Left lung (tissue), 10 donors: ENCODE measurements around the gene SETD4. TPM values are rescaled to one million over a fixed set of nuclear protein-coding genes. Genes with fewer than 3 reads are reported as not detected.

Experiments
- ATAC-seq: fragments of 200-7000 bp; cut with Tn5 transposase; one replicate; pipeline ENCODE4 v1.9.1; 2020; ENCODE audit warnings: moderate library complexity
- DNase-seq, 4 donors: peaks; one replicate each; pipeline ENCODE4 v3.0.0-alpha.2; 2013 to 2020
- H3K27ac ChIP-seq, 2 donors: fragments of 200-600 bp; sonication (generic) in 1 of 2; one replicate each; pipeline versions ENCODE4 v1.5.0 to v1.8.0; 2020 to 2021
- H3K27me3 ChIP-seq, 2 donors: fragments of 200-600 bp; sonication (generic) in 1 of 2; one replicate each; pipeline versions ENCODE4 v1.5.0 to v1.8.0; 2020 to 2021
- H3K36me3 ChIP-seq, 2 donors: fragments of 200-600 bp; sonication (generic) in 1 of 2; one replicate each; pipeline versions ENCODE4 v1.5.0 to v1.8.0; 2020 to 2021
- H3K4me1 ChIP-seq, 2 donors: fragments of 200-600 bp; one replicate each; pipeline ENCODE4 v1.8.0; 2021
- H3K4me3 ChIP-seq, 2 donors: fragments of 200-600 bp; sonication (generic) in 1 of 2; one replicate each; pipeline versions ENCODE4 v1.5.0 to v1.8.0; 2020 to 2021; ENCODE audit warnings: mild to moderate bottlenecking in 1 of 2
- H3K9me3 ChIP-seq, 2 donors: fragments of 200-600 bp; sonication (generic) in 1 of 2; one replicate each; pipeline versions ENCODE4 v1.5.0 to v1.8.0; 2020 to 2021
- CTCF ChIP-seq, 2 donors: fragments of 200-600 bp; sonication (generic) in 1 of 2; IDR thresholded peaks; one replicate each; pipeline versions ENCODE4 v1.5.0 to v1.8.0; 2021; ENCODE audit warnings: antibody characterized with exemption in 2 of 2
- intact Hi-C, 2 donors: fragments of 100-400 bp; cut with DNase I; formaldehyde crosslinking; loops; one replicate each; pipeline versions ENCODE4 v1.11.2 to v1.14.2; 2022
- polyA plus RNA-seq, 6 donors: library from polyadenylated mRNA; unstranded; fragments of 120-200 nt; gene quantifications; one replicate each; pipeline ENCODE4 v1.2.1, GENCODE V29; 2013; ENCODE audit not compliant: insufficient read length in 6 of 6
- total RNA-seq, 2 donors: library from RNA; stranded (reverse); fragmentation: NEBNext Ultra II Directional; extraction: Animal tissue kit (Norgen Biotek cat#: 25700); gene quantifications; one replicate each; pipeline ENCODE4 v1.2.1, GENCODE V29; 2021
- donor health status: DM: no; HTN: yes; CAD: no.
- donor health status: DM: no; HTN: no; CAD: no.

The SETD4 gene
- total and polyA plus RNA-seq, 8 donors, result 16.6 to 44.7 (median 35.2) TPM

- Histone ChIP-seq H3K27ac (no peak overlapping the region), H3K4me1 (no peaks in the 10 kb centered on the region), H3K9me3 (no peaks in the 10 kb centered on the region), H3K4me3 (no peak overlapping the region), H3K27me3 (no peaks in the 10 kb centered on the region), H3K36me3 (peaks cover 0 to 99% of the 10 kb centered on the region in 2 donors)
- intact Hi-C loops, result no loop called here
- TF ChIP-seq CTCF (IDR thresholded peaks at IDR 0.05), result no peak
- peak; percentile 12 for ATAC-seq
- DNase-seq, result no peak
Observed at GRCh38 chr21:36039861-36040260, 20.5 kb downstream of the SETD4 start.

- no peak for ATAC-seq
- no peak for TF ChIP-seq CTCF (IDR thresholded peaks at IDR 0.05)
- no peaks in the 10 kb centered on the region for H3K27me3 ChIP-seq
- peaks cover 0 to 99% of the 10 kb centered on the region in 2 donors for H3K36me3 ChIP-seq
- intact Hi-C loops, result no loop called here
- H3K9me3 ChIP-seq, result no peaks in the 10 kb centered on the region
- no peak overlapping the region for H3K4me3 ChIP-seq
- no peak overlapping the region for H3K27ac ChIP-seq
- no peak for DNase-seq
- no peaks in the 10 kb centered on the region for H3K4me1 ChIP-seq
Observed at GRCh38 chr21:36038701-36039497, 21.4 kb downstream of the SETD4 start.

DNA sequence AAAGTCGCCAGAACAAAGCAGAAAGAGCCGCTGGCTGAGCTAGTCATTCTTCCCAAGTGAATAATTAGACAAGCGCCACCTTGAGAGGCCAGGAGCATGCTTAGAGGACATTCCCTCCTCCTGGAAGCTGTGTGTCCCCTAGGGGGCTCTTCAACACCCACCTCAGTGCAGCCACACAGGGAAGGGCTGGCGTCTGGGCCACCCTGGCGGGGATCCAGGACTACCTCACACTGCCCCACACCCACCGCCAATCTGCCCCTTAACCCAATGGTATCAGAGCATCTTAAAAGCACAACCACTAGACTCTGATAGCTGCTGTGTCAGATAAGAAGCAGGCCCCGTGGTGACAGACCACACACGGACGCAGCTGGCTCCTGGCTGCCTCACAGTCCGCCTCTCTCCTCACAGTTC, 24.9 kb downstream of the SETD4 start:
- peak in 1 of 4 donors; percentile 40 for DNase-seq
- intact Hi-C loops, result no loop called here
- Histone ChIP-seq H3K27me3 (no peaks in the 10 kb centered on the region), H3K36me3 (peaks cover 0 to 68% of the 10 kb centered on the region in 2 donors), H3K4me1 (no peaks in the 10 kb centered on the region), H3K9me3 (no peaks in the 10 kb centered on the region), H3K4me3 (no peak overlapping the region), H3K27ac (no peak overlapping the region)
- ATAC-seq, result peak; percentile 30
- no peak for TF ChIP-seq CTCF (IDR thresholded peaks at IDR 0.05)

- H3K36me3 ChIP-seq, result peaks cover 0 to 58% of the 10 kb centered on the region in 2 donors
- ATAC-seq (no peak), DNase-seq (no peak)
- no peak overlapping the region for H3K27ac ChIP-seq
- no peak for TF ChIP-seq CTCF (IDR thresholded peaks at IDR 0.05)
- no peaks in the 10 kb centered on the region for H3K4me1 ChIP-seq
- H3K4me3 ChIP-seq, result no peak overlapping the region
- no peaks in the 10 kb centered on the region for H3K9me3 ChIP-seq
- intact Hi-C loops, result no loop called here
- no peaks in the 10 kb centered on the region for H3K27me3 ChIP-seq
Observed at GRCh38 chr21:36034211-36034913, 26.0 kb downstream of the SETD4 start.
